Spinal cord (tissue), 10 donors: ENCODE measurements around the gene AEN. TPM values are rescaled to one million over a fixed set of nuclear protein-coding genes. Genes with fewer than 3 reads are reported as not detected.
A peak's percentile ranks its signal among the peaks of the same experiment; 100 is the strongest.
"Not testable (repeated sequence)": the region's sequence is repeated elsewhere in the genome, so short reads cannot be mapped to it uniquely, and the experiment has no call there.

Experiments used
- DNase-seq, 6 donors: peaks; one replicate each; pipeline versions ENCODE4 v3.0.0 to v3.0.0-alpha.2; 2013 to 2015; ENCODE audit warnings: low spot score in 6 of 6, low read depth in 4 of 6
- H3K27ac ChIP-seq: one replicate; pipeline ENCODE4 v1.5.1; 2013; ENCODE audit warnings: low read depth, low read length, control low read depth
- H3K27me3 ChIP-seq: one replicate; pipeline ENCODE4 v1.6.1; 2013; ENCODE audit warnings: low read length; ENCODE audit not compliant: control insufficient read depth, insufficient read depth
- H3K36me3 ChIP-seq: one replicate; pipeline ENCODE4 v1.6.1; 2013; ENCODE audit warnings: low read length; ENCODE audit not compliant: control insufficient read depth, insufficient read depth
- H3K4me1 ChIP-seq: one replicate; pipeline ENCODE4 v1.6.1; 2013; ENCODE audit warnings: low read length; ENCODE audit not compliant: control insufficient read depth, insufficient read depth
- H3K4me3 ChIP-seq: one replicate; pipeline ENCODE4 v1.5.1; 2013; ENCODE audit warnings: low read depth, low read length, control low read depth
- H3K9me3 ChIP-seq: one replicate; pipeline ENCODE4 v1.6.1; 2013; ENCODE audit warnings: low read length; ENCODE audit not compliant: control insufficient read depth, insufficient read depth
- WGBS: methylation state at CpG from one replicate; pipeline ENCODE4 v1.1.5; 2013; ENCODE audit warnings: missing lambda C conversion rate; ENCODE audit not compliant: insufficient coverage; 5-methylcytosine and 5-hydroxymethylcytosine counted together
- polyA plus RNA-seq, 2 donors: library from polyadenylated mRNA; unstranded; fragments of 120-200 nt; gene quantifications; one replicate each; pipeline ENCODE4 v1.2.1, GENCODE V29; 2013; ENCODE audit not compliant: insufficient read length in 2 of 2
- total RNA-seq, 2 donors: library from RNA; depleted of rRNA in 1 of 2; stranded (reverse); fragments of 120-200 nt in 1 of 2; fragments of >200 nt in 1 of 2; gene quantifications; one replicate each; pipeline versions ENCODE4 v1.2.3 to v1.2.4, GENCODE V29; 2013 to 2014
- donor health status: healthy.

AEN gene
- total and polyA plus RNA-seq, 4 donors, result 7.0 to 10.1 (median 7.8) TPM

- WGBS, result 92% methylated on average over 4 of the region's 7 CpGs
- peaks cover 16% of the 10 kb centered on the region for H3K4me1 ChIP-seq
- H3K27ac ChIP-seq, result peak overlapping the region; percentile 78
- no peaks in the 10 kb centered on the region for H3K9me3 ChIP-seq
- DNase-seq, result no peak
- H3K4me3 ChIP-seq, result no peak overlapping the region
- peaks cover 4% of the 10 kb centered on the region for H3K36me3 ChIP-seq
- no peaks in the 10 kb centered on the region for H3K27me3 ChIP-seq
Measured at GRCh38 chr15:88637841-88638625, 16.9 kb downstream of the AEN start.

- Histone ChIP-seq H3K36me3 (peaks cover 4% of the 10 kb centered on the region), H3K4me1 (peaks cover 16% of the 10 kb centered on the region), H3K27me3 (no peaks in the 10 kb centered on the region), H3K4me3 (peak within 1 kb of the TSS; percentile 33), H3K27ac (peak within 1 kb of the TSS; percentile 78), H3K9me3 (no peaks in the 10 kb centered on the region)
- 19% methylated on average over 25 of the region's 27 CpGs for WGBS
- peak in 2 of 6 donors; percentile 15 to 68 for DNase-seq
Measured at GRCh38 chr15:88638626-88639372, 17.7 kb downstream of the AEN start, which contains the start of gene ISG20. ISG20 (plus strand) TSS chr15:88639016; CDS start chr15:88639367, 351 bp downstream.

- 87% methylated on average over 10 of the region's 12 CpGs for WGBS
- Histone ChIP-seq H3K27ac (no peak overlapping the region), H3K4me1 (peaks cover 16% of the 10 kb centered on the region), H3K9me3 (no peaks in the 10 kb centered on the region), H3K4me3 (no peak overlapping the region), H3K27me3 (no peaks in the 10 kb centered on the region), H3K36me3 (no peaks in the 10 kb centered on the region)
- no peak for DNase-seq
Measured at GRCh38 chr15:88641959-88642452, 20.9 kb downstream of the AEN start.

DNA sequence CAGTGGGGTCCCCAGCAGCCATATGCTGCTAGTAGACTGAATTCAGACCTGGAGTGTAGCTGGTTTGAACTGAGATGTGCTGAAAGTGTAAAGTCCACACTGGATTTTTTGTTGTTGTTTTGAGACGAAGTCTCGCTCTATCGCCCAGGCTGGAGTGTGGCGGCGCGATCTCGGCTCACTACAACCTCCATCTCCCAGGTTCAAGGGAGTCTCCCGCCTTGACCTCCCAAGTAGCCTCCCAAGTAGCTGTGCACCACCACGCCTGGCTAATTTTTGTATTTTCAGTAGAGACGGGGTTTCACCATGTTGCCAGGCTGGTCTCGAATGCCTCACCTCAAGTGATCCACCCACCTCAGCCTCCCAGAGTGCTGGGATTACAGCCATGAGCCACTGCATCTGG lies 21.4 kb downstream of the AEN start:
- H3K4me1 ChIP-seq, result peaks cover 16% of the 10 kb centered on the region
- DNase-seq, H3K4me3 ChIP-seq, H3K9me3 ChIP-seq, H3K27ac ChIP-seq, H3K36me3 ChIP-seq, H3K27me3 ChIP-seq: not testable (repeated sequence)
- 98% methylated on average over 9 of the region's 11 CpGs for WGBS

DNA sequence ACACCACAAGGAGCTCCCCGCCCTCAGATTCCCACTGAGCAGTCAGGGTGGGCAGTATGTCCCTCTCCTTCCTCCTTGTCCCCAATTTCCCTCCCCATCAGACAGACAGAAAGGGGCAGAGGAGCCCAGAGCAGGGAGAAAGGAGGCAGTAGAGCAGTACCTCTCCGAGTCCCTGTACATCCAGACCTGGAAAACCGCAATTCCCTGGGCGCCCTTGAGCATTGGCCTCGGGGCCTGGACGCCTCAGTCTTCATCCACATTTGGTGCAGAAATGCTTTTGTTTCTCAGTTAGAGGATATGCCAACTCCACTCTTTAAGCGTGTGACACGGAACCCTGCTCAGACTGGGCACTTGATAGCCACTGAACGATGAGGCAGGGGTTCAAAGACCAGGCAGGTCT lies 23.6 kb downstream of the AEN start:
- Histone ChIP-seq H3K27ac (no peak overlapping the region), H3K9me3 (no peaks in the 10 kb centered on the region), H3K27me3 (no peaks in the 10 kb centered on the region), H3K36me3 (no peaks in the 10 kb centered on the region), H3K4me3 (no peak overlapping the region), H3K4me1 (peaks cover 22% of the 10 kb centered on the region)
- WGBS, result 94% methylated on average over 8 of the region's 9 CpGs
- DNase-seq, result no peak

- Histone ChIP-seq H3K36me3 (no peaks in the 10 kb centered on the region), H3K4me1 (peaks cover 29% of the 10 kb centered on the region), H3K27me3 (no peaks in the 10 kb centered on the region), H3K27ac (no peak overlapping the region), H3K9me3 (no peaks in the 10 kb centered on the region), H3K4me3 (no peak overlapping the region)
- 94% methylated on average over 14 of the region's 14 CpGs for WGBS
- no peak for DNase-seq
Measured at GRCh38 chr15:88645171-88646087, 24.3 kb downstream of the AEN start.

DNA sequence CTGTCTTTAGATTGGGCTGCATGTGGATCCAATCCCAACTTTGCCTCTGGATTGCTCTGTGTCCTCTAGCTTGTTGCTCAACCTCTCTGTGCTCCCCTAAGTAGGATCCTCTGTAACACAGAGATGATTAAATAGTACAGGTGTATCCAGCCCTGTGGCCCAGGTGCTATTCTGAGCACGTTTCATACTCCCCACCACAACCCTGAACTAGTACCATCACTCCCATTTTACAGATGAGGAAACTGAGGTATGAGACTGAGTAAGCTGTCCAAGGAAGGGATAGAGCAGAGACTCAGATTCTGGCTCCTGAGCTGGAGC lies 24.9 kb downstream of the AEN start:
- Histone ChIP-seq H3K4me3 (no peak overlapping the region), H3K27me3 (no peaks in the 10 kb centered on the region), H3K27ac (no peak overlapping the region), H3K9me3 (no peaks in the 10 kb centered on the region), H3K36me3 (no peaks in the 10 kb centered on the region), H3K4me1 (peaks cover 32% of the 10 kb centered on the region)
- WGBS, result no CpG with 5 or more reads among the region's 1 CpG
- DNase-seq, result no peak

DNA sequence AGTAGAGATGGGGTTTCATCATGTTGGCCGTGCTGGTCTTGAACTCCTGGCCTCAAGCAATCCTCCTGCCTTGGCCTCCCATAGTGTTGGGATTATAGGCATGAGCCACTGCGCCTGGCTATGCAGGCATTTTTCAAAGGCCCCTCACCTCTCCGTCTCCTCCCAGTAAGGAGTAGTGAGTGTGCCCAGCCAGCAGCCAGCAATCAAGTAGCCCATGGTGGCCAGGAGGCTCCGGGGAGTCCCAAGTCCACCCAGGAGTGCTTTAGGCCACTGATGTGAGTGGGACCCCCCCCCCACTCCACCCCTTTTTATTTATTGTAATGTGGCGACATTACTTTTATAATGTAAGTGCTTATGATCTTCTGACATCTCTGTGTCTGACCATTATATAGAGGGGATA lies 25.8 kb downstream of the AEN start:
- Histone ChIP-seq H3K27me3 (no peaks in the 10 kb centered on the region), H3K4me1 (peaks cover 32% of the 10 kb centered on the region), H3K4me3 (no peak overlapping the region), H3K9me3 (no peaks in the 10 kb centered on the region), H3K27ac (no peak overlapping the region), H3K36me3 (no peaks in the 10 kb centered on the region)
- WGBS, result 100% methylated on average over 2 of the region's 5 CpGs
- DNase-seq, result no peak

- Histone ChIP-seq H3K9me3 (no peaks in the 10 kb centered on the region), H3K4me3 (no peak overlapping the region), H3K4me1 (peaks cover 32% of the 10 kb centered on the region), H3K27me3 (no peaks in the 10 kb centered on the region), H3K27ac (no peak overlapping the region), H3K36me3 (no peaks in the 10 kb centered on the region)
- 77% methylated on average over 7 of the region's 11 CpGs for WGBS
- DNase-seq, result peak in 1 of 6 donors; percentile 8
Measured at GRCh38 chr15:88647351-88648105, 26.4 kb downstream of the AEN start.
